Stimulated activated CD4-positive, alpha-beta T cell treated with anti-CD3 and anti-CD28 coated beads, TNF-alpha, amount 100 ng/mL, for 48 hours (primary cell): Measurements from ENCODE around the gene ST6GAL1.

ENCODE experiments used
- DNase-seq, 3 donors: peaks; one replicate each; pipeline ENCODE4 v3.0.0-alpha.2; 2020; ENCODE audit warnings: low read depth in 3 of 3

Gene ST6GAL1

DNA sequence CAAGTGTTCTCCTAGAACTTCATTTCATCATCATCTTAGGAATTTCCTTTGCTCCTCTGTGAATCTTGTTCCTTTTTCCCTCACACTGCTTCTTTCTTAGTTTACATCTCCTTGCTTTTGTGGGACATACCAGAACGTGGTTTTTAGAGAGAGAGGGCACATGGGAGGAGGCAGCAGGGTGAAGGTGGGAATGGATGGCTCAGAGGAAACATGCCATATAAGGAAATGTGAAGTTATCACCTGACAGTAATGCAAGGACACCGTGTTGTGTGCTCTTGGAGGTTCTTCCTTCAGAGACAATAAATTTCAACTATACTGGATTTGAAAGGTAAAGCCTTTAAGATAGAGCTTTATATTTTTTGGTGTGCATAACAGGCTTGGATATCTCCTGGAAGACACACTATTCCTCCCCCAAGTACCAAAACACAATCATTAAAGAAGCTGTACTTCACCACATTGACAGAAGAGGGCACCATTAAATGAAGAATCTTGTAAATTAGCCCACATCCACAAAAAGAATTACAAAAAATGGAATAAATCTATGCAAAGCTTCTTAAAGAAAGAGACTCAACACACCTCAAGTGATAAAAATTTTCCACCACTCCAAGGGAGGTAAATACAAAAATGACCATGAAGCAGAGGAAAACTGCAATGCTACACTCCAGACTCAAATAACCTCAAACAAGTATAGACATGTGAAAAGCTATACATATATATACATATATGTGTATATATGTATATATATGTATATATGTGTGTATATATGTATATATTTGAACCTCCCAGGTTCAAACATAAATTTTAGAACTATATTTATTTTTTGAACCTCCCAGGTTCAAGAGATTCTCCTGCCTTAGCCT lies 182.8 kb downstream of the ST6GAL1 start:
- no peak for DNase-seq

DNA sequence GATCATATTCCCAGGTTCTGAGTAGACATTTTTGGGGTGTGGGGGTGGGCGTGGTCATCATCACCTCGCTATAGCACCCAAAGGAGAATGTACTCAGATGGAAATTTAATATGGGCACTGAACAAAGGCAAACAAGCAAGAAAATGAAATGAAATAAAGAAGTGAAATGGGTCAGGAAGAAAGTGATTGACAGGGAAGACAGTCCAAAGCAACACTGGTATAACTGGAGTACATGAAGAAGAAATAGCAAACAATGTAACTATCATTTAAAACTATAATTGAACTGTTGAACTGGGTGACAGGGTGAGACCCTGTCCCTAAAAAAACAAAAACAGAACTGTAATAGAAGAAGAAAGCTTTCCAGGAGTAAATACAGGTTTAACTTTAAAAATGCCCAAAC lies 184.2 kb downstream of the ST6GAL1 start:
- DNase-seq = no peak

DNA sequence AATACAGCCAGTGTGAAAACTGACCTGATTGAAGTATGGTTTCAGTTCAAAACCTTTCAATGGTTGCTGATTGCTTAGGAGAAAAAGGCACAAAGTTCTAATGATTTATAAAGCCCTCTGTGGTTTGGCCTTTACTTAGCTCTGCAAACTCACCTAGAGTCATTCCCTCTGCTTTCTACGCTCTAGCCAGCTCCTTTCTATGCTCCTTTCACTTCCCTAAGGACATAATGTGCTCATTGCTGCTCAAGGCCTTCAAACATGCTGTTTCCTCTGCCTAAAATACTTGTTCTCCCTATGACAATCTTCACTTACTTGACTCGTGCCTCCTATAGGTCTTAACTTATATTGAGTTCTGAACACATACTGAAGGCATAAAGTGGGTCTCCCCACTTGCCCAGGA lies 190.0 kb downstream of the ST6GAL1 start:
- no peak for DNase-seq

DNA sequence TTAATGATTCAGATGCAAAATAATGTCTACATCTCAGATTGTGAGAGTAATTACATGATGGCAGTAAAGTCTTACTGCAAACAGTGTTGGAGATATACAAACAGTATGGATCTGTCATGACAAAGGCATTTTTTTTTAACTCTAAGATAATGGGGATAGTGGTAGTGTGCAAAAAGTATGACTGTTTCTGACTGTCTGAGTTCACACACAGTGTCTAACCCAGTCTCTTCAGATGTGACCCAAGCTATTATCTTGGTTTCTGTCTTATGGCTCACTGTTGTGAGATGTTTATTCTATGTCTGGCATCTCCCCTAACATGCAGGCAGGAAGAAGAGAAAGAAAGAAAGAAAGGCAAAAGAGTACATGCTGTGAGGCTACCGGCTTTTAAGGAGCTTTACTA lies 191.9 kb downstream of the ST6GAL1 start:
- no peak for DNase-seq

DNA sequence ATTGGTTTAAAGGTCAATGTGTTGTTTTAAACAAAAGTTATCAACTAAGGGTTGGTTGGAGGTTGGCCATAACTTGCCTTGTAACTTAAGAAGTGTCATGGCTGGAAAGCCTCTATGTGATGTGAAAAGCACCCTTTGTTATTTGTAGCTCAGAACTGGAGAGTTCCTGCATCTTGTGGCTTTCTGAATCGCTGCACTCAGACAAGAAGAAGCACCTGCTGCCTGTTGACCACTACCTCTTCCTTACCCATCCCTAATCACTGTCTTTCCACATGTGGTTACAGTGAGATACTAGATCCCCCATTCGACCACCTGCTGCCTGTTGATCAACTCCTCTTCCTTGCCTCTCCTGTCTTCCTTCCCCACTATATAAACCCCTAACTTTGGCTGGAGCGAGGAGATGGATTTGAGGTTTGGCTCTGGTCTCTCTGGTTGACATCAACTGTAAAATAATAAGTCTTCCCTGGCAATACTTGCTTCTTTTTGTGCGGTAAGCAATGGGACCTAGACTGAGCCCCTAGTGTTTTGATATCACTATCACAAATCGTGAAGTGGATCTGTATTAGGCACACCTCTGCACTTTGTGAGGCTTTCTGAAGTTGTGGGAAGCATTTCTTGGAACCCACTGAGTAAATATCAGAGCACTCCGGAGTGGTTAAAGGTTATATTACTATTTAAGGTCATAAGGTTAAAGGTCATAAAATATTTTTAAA lies 195.1 kb downstream of the ST6GAL1 start:
- DNase-seq = no peak
